GM12865 (cell line): ENCODE results near the gene COQ4.

ENCODE experiments used
- DNase-seq: peaks from one replicate; pipeline ENCODE4 v3.0.0; 2010; ENCODE audit warnings: low read depth
- H3K4me3 ChIP-seq: 2 replicates; pipeline ENCODE4 v1.5.1; 2011; ENCODE audit warnings: mild to moderate bottlenecking, low read depth, low read length, control low read depth
- TF ChIP-seq, protein P1 (sequence below): IDR thresholded peaks from 2 replicates; pipeline ENCODE4 v1.5.1; 2011; ENCODE audit warnings: low read length, control low read depth, low read depth, inconsistent platforms; ENCODE audit not compliant: insufficient read depth; ENCODE audit errors: missing control alignments

COQ4 gene

DNA sequence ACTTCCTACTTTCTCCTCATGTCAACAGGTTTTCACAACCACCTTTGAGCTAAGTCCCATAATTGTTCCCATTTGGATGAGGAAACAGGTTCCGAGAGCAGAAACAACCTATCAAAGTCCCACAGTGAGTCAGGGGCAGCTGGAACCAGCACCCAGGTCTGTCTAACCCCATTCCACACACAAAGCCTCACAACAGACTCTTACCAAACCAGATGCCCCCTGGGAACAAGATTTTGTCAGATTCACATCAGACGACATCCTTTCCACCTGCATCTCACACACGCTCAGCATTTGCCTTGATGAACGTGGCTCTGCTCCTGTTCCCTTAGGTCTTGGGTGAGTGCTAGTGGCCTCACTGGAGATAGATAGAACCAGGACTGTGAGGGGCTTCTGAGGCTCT lies 29.5 kb upstream of the COQ4 start:
- no peak for DNase-seq
- TF ChIP-seq, protein P1, sequence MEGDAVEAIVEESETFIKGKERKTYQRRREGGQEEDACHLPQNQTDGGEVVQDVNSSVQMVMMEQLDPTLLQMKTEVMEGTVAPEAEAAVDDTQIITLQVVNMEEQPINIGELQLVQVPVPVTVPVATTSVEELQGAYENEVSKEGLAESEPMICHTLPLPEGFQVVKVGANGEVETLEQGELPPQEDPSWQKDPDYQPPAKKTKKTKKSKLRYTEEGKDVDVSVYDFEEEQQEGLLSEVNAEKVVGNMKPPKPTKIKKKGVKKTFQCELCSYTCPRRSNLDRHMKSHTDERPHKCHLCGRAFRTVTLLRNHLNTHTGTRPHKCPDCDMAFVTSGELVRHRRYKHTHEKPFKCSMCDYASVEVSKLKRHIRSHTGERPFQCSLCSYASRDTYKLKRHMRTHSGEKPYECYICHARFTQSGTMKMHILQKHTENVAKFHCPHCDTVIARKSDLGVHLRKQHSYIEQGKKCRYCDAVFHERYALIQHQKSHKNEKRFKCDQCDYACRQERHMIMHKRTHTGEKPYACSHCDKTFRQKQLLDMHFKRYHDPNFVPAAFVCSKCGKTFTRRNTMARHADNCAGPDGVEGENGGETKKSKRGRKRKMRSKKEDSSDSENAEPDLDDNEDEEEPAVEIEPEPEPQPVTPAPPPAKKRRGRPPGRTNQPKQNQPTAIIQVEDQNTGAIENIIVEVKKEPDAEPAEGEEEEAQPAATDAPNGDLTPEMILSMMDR = no peak
- H3K4me3 ChIP-seq = no peak overlapping the region

DNA sequence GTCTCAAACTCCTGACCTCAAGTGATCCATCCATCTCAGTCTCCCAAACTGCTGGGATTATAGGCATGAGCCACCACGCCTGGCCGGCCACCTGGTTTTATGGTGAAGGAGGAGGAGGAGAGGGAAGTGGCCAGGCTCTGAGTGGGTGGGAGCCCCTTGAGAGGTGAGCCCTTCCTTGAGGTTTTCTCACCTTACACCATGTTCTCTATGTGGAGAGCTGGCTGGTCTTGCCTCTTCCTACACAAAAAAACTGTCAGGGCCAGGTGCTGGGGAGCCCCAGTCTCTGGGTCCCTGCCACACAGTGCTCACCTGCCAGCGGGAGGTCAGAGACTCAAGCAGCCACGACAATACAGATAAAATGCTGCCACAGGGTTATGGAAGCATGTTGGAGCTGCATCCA lies 28.5 kb upstream of the COQ4 start:
- TF ChIP-seq, protein P1 = no peak
- no peak overlapping the region for H3K4me3 ChIP-seq
- DNase-seq = no peak

DNA sequence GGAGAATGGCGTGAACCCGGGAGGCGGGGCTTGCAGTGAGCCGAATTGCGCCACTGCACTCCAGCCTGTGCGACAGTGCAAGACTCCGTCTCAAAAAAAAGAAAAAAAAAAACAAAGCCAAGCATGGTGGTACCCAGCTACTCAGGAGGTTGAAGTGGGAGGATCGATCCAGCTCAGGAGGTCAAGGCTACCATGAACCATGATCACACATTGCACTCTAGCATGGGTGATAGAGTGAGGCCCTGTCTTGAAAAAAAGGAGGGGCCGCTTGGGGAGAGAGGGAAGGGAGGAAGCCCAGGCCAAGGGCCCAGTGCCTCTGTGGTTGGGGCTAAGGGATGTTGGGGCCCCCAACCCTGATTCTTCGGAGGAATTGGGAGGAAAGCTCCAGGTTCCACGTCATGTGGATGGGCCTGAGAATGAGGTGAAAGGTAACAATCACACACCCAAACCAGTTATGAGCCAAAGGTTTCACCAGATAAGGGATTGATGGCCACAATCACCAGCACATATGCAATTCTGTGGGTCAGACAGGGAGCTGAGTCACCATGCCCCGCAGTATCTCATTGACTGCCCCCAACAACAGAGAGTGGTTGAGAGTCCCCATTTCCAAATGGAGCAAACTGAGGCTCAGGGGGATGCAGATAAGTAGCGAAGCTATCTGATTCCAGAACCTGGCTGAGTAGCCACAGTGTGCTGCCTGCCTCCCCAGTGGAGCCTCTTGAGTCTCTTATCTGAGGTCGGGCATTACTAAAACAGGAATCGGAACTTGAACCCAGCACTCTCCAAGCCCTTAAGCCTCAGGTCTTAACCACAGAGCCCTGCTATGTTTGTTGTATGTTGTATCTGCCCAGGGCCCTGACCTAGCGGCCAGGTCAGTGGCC lies 26.1 kb upstream of the COQ4 start:
- TF ChIP-seq, protein P1 = no peak

DNA sequence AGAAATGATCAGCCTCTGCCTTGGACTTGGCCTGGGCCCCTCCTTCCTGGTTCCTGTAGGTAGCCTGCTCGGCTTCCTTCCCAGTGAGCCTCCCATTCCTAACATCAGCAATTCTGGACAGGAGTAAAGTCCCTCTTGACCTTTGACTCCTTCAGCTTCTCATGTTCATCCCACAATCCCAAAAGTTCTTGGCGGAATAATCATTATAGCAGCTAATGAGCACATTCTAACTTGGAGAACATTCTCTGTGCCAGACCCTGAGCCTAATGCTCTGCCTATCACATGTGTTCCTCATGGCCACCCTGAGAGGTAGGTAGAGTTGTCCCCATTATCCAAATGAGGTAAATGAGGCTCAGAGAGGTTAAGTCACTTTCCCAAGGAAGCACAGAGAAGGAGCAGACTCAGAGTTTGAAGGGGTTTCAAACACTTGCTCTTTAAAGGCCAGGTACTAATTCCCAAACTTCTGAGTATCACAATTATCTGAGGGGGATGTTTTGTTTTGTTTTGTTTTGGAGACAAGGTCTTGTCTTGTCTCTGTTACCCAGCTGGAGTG lies 25.3 kb upstream of the COQ4 start:
- no peak overlapping the region for H3K4me3 ChIP-seq
- TF ChIP-seq, protein P1 = no peak
- no peak for DNase-seq

More for the DNA sequence above, 26.1 kb upstream of the COQ4 start:
- H3K4me3 ChIP-seq = no peak overlapping the region
- no peak for DNase-seq

DNA sequence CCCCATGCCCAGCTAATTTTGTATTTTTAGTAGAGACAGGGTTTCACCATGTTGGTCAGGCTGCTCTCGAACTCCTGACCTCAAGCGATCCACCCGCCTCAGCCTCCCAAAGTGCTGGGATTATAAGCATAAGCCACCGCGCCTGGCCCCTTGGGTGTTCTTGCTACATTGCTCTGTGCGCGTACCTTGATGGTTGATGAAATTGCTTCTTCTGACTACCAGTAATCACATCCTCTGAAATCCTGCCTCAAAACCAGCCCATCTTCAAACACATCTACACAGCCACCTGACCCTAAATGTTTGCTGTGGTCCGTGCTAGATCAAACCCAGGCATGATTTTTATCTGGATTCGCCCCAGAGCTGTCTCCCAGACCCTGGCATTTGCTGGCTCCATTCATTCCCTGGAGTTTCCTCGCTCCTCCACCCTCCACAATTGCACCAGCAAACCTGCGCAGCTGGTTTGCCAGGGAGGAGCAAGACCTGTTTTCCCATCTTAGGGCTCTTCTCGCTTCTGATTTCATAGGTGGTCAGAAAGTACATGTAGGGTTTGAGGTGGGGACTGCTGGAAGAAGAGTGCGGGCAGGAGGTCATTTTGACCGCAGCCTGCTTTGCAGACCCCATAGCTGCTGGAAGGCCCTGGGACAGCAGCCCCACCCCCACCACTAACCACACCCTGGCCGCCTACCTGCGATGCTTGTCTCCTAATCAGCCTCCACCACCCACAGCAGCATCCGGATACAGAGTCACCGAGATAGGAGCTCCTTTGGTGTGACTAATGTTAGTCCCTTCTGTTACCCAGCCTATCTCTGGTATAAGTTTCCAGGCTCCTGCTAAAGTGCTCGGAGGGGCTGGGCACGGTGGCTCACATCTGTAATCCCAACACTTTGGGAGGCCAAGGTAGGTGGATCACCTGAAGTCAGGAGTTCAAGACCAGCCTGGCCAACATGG lies 23.8 kb upstream of the COQ4 start:
- H3K4me3 ChIP-seq = no peak overlapping the region
- TF ChIP-seq, protein P1 = no peak
- no peak for DNase-seq

DNA sequence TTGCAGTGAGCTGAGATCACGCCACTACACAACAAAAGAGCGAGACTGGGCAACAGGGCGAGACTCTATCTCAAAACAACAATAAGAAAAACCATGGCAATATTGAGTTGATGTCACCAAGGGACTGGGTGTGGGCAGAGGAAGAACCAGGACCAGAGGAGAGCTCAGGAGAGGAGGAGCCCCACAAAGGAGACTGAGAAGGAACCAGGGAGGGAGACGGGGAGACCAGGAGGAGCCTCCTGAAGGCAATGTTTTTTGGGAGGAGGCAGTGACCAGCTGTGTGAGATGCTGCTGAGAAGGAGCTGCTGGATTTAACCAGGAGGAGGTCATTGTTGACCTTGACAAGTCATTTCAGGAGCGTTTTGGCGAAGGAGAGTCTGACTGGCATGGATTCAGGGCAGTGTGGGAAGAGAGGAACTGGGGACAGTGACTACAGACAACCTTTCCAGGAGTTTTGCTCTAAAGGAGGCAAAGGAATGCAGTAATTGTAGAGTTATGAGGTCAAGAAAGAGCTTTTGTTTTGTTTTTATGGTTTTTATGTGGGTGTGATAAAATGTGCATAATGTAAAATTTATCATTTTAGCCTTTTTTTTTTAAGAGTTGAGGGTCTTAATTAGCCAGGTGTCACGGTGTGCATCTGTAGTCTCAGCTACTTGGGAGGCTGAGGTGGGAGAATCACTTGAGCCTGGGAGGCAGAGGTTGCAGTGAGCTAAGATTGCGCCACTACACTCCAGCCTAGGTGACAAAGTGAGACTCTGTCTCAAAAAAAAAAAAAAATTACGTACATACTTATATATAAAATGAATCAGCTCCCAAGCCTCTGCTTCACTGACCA lies 18.3 kb upstream of the COQ4 start:
- TF ChIP-seq, protein P1 = no peak
- H3K4me3 ChIP-seq = no peak overlapping the region
- no peak for DNase-seq
